K562 (cell line): ENCODE results near the gene POFUT2. TPM values are rescaled to one million over a fixed set of nuclear protein-coding genes. Genes with fewer than 3 reads are reported as not detected.
A peak's percentile ranks its signal among the peaks of the same experiment; 100 is the strongest.

Source experiments
- ATAC-seq: fragments of 200-7000 bp; cut with Tn5 transposase; 3 replicates; pipeline ENCODE4 v1.9.1; 2020; ENCODE audit warnings: moderate library complexity
- BruUV-seq: library from RNA; stranded (reverse); fragments of 400-500 nt; replicated peaks from 2 replicates; lab custom pipeline; 2021; lab: Mats Ljungman, UMichigan
- CTCF ChIA-PET: fragments of 300-600 bp; formaldehyde crosslinking; extraction: SDS; loops from one replicate; lab custom pipeline; 2021; ENCODE audit warnings: low intra/inter-chr PET ratio; lab: Yijun Ruan, JAX
- POLR2A ChIA-PET: fragments of 300-600, 350-650 bp; sonication (Branson Sonifier 250); formaldehyde crosslinking; extraction: SDS; loops from one replicate; lab custom pipeline; 2021; ENCODE audit warnings: antibody characterized with exemption, inconsistent platforms; lab: Yijun Ruan, JAX
- DNase-seq, 4 experiments: peaks; one replicate each; pipeline versions ENCODE4 v3.0.0 to v3.0.0-alpha.2; 2011 to 2018; ENCODE audit warnings: low spot score in 3 of 4, mixed read lengths in 3 of 4; ENCODE audit errors: extremely low read depth in 1 of 4
- FAIRE-seq: peaks from 2 replicates; lab custom pipeline; 2011; peaks lifted over from hg19 to GRCh38; lab: Jason Lieb, UNC
- H2AFZ ChIP-seq: 2 replicates; pipeline ENCODE4 v1.6.0; 2011; ENCODE audit warnings: low read depth, low read length, control low read depth, inconsistent platforms
- H3K27ac ChIP-seq: fragments of 200-600 bp; 3 replicates; pipeline ENCODE4 v1.8.0; 2011; ENCODE audit warnings: low read depth, mild to moderate bottlenecking, control low read depth, inconsistent platforms, low read length, moderate library complexity, mixed read lengths; ENCODE audit errors: extremely low read depth
- H3K27me3 ChIP-seq, 2 experiments: fragments of 300-600 bp in 1 of 2; 2 replicates in 1 of 2; 3 replicates in 1 of 2; pipeline versions ENCODE4 v1.6.0 to v1.8.0; 2011; ENCODE audit warnings: inconsistent platforms in 2 of 2, low read length in 2 of 2, mild to moderate bottlenecking in 1 of 2, mixed read lengths in 1 of 2, moderate library complexity in 1 of 2; ENCODE audit not compliant: control insufficient read depth in 2 of 2, insufficient read depth in 2 of 2
- H3K36me3 ChIP-seq: fragments of 300-600 bp; 3 replicates; pipeline ENCODE4 v1.8.0; 2011; ENCODE audit warnings: mild to moderate bottlenecking, low read length, inconsistent platforms; ENCODE audit not compliant: control insufficient read depth, insufficient read depth
- H3K4me1 ChIP-seq, 2 experiments: fragments of 200-600 bp in 1 of 2; replicated peaks in 1 of 2; 2 replicates in 1 of 2; 3 replicates in 1 of 2; pipeline versions ENCODE4 v1.5.1 to v1.8.0; 2011; ENCODE audit warnings: inconsistent platforms in 2 of 2, low read length in 2 of 2, mild to moderate bottlenecking in 1 of 2, mixed read lengths in 1 of 2, moderate library complexity in 1 of 2; ENCODE audit not compliant: control insufficient read depth in 2 of 2, insufficient read depth in 2 of 2
- H3K4me2 ChIP-seq: 2 replicates; pipeline ENCODE4 v1.6.1; 2011; ENCODE audit warnings: low read length, control low read depth, inconsistent platforms, mixed read lengths; ENCODE audit not compliant: insufficient read depth
- H3K4me3 ChIP-seq: fragments of 200-600 bp; sonication (generic), shearing (Covaris generic); 2 replicates; pipeline ENCODE4 v1.5.1; 2016; ENCODE audit warnings: control low read depth, inconsistent platforms
- H3K79me2 ChIP-seq: fragments of 200-600 bp; 3 replicates; pipeline ENCODE4 v1.8.0; 2011; ENCODE audit warnings: low read length, inconsistent platforms; ENCODE audit not compliant: control insufficient read depth, insufficient read depth
- H3K9ac ChIP-seq, 2 experiments: 2 replicates each; pipeline versions ENCODE4 v1.6.0 to v1.6.1; 2011; ENCODE audit warnings: low read depth in 2 of 2, low read length in 2 of 2, control low read depth in 1 of 2, inconsistent platforms in 1 of 2, mild to moderate bottlenecking in 1 of 2, mixed read lengths in 1 of 2; ENCODE audit not compliant: insufficient read depth in 1 of 2
- H3K9me1 ChIP-seq: one replicate; pipeline ENCODE4 v1.6.0; 2011; ENCODE audit warnings: inconsistent platforms, mild to moderate bottlenecking, low read length, moderate library complexity; ENCODE audit not compliant: control insufficient read depth, insufficient read depth
- H3K9me3 ChIP-seq: replicated peaks from 2 replicates; pipeline ENCODE4 v1.5.1; 2011; ENCODE audit warnings: low read depth, low read length, inconsistent platforms; ENCODE audit not compliant: control insufficient read depth, insufficient read depth
- H4K20me1 ChIP-seq: replicated peaks from 2 replicates; pipeline ENCODE4 v1.6.1; 2011; ENCODE audit warnings: low read length, inconsistent platforms, mixed read lengths; ENCODE audit not compliant: control insufficient read depth, insufficient read depth
- CBFA2T2 ChIP-seq: fragments of 450-650 bp; conservative IDR thresholded peaks from 2 replicates; pipeline ENCODE4 v1.6.1; 2017; ENCODE audit warnings: mild to moderate bottlenecking
- MCM5 ChIP-seq: fragments of 450-650 bp; IDR thresholded peaks from 2 replicates; pipeline ENCODE4 v1.6.1; 2016; ENCODE audit warnings: low read depth
- RFX1 ChIP-seq: fragments of 450-650 bp; IDR thresholded peaks from 2 replicates; pipeline ENCODE4 v1.6.1; 2016; ENCODE audit warnings: mild to moderate bottlenecking, moderate library complexity
- RFX5 ChIP-seq: IDR thresholded peaks from 2 replicates; pipeline ENCODE4 v1.6.1; 2011; ENCODE audit warnings: low read depth, mild to moderate bottlenecking, improper control_type of control experiment, low read length
- SP2 ChIP-seq: IDR thresholded peaks from 2 replicates; pipeline ENCODE4 v1.6.1; 2011; ENCODE audit warnings: mild to moderate bottlenecking, low read depth, low read length, moderate library complexity; ENCODE audit not compliant: poor library complexity, severe bottlenecking; ENCODE audit errors: extremely low read depth
- SREBF1 ChIP-seq: fragments of 150-350 bp; IDR thresholded peaks from 2 replicates; pipeline ENCODE4 v1.6.1; 2014; ENCODE audit warnings: antibody characterized with exemption, low read depth, low read length, borderline replicate concordance
- VEZF1 ChIP-seq: fragments of 200-800 bp; sonication (Bioruptor generic); IDR thresholded peaks from 2 replicates; pipeline ENCODE4 v1.6.1; 2017; ENCODE audit warnings: missing genetic modification characterization, missing compliant biosample characterization
- ZNF695 ChIP-seq: fragments of 450-650 bp; formaldehyde crosslinking; IDR thresholded peaks from 2 replicates; pipeline ENCODE4 v1.4.0; 2020; ENCODE audit warnings: mild to moderate bottlenecking, moderate library complexity
- WGBS: fragments of 100-300 bp; shearing (Covaris generic); methylation state at CpG from one replicate; pipeline ENCODE4 v1.1.6; 2016; ENCODE audit warnings: low coverage, mixed read lengths; ENCODE audit not compliant: insufficient coverage; ENCODE audit errors: missing lambda C conversion rate; 5-methylcytosine and 5-hydroxymethylcytosine counted together
- in situ Hi-C: fragments of 300-500 bp; cut with MboI; formaldehyde crosslinking; loops from 4 replicates; pipeline ENCODE4 v1.15.0; 2018; ENCODE audit warnings: inconsistent platforms, mixed read lengths
- intact Hi-C: fragments of 100-400 bp; cut with micrococcal nuclease; formaldehyde crosslinking; loops from 2 replicates; pipeline ENCODE4 v1.14.2; 2022
- polyA plus RNA-seq, 8 experiments: library from polyadenylated mRNA; depleted of rRNA in 4 of 8; stranded (reverse) in 5 of 8; unstranded in 3 of 8; fragments of >200 nt; fragmentation: Nextera tagmentation in 2 of 8; fragmentation: Illumina TruSeq in 1 of 8; extraction: Ambion mirVana in 2 of 8; extraction: Trizol in 1 of 8; gene quantifications; 2 replicates each; pipeline versions ENCODE4 v1.2.1 to v1.2.3, GENCODE V29; 2011 to 2014; ENCODE audit warnings: inconsistent platforms in 1 of 8, missing spikeins in 1 of 8
- total RNA-seq, 7 experiments: library from RNA; depleted of rRNA in 6 of 7; stranded (reverse); fragments of >200 nt in 6 of 7; fragmentation: Illumina TruSeq in 2 of 7; extraction: Trizol in 2 of 7; gene quantifications; 2 replicates each; pipeline versions ENCODE4 v1.2.1 to v1.2.3, GENCODE V29; 2011 to 2021; ENCODE audit warnings: low replicate concordance in 1 of 7
- TF ChIP-seq, protein P1 (sequence below): fragments of 250-450 bp; sonication (Bioruptor Pico); IDR thresholded peaks from 2 replicates; pipeline ENCODE4 v1.8.0; 2021; ENCODE audit warnings: mild to moderate bottlenecking, moderate library complexity
- TF ChIP-seq, protein P2 (sequence below): fragments of 450-650 bp; formaldehyde crosslinking; IDR thresholded peaks from 2 replicates; pipeline ENCODE4 v1.4.0; 2022; ENCODE audit warnings: missing genetic modification characterization

The POFUT2 gene
- total and polyA plus RNA-seq, 9 of the 15 experiments (the other 6 are each of a cell fraction or from before 2014, with no cell fraction given) = 1.1 to 24.2 (median 11.0) TPM

GRCh38 chr21:45301521-45302081 lies 13.9 kb upstream of the POFUT2 start:
- H3K9me1 ChIP-seq = no peaks in the 10 kb centered on the region
- POLR2A ChIA-PET = interaction anchor here (0.9 to 1.0 kb wide), 2 partner anchors 10 to 33 kb away, joined by 3 read pairs; no protein-coding TSS in a partner anchor
- DNase-seq (no peak), FAIRE-seq (no peak), ATAC-seq (no peak)
- H3K9me3 ChIP-seq = no peaks in the 10 kb centered on the region
- H3K36me3 ChIP-seq = no peaks in the 10 kb centered on the region
- intact Hi-C loops (no loop called here), in situ Hi-C loops (loop anchor here (5.0 to 10.0 kb wide), 2 partner anchors 131 to 523 kb away; no protein-coding TSS in a partner anchor)
- no peaks in the 10 kb centered on the region for H3K79me2 ChIP-seq
- no peak overlapping the region for H3K4me3 ChIP-seq
- H2AFZ ChIP-seq = no peak overlapping the region
- H3K9ac ChIP-seq = 0 out of 4 replicates have a peak overlapping the region, but pooled peaks of 1 of the 2 experiments have one; percentile 46
- CTCF ChIA-PET = interaction anchor here (0.6 kb wide), 1 partner anchor 149 kb away, joined by 3 read pairs; no protein-coding TSS in a partner anchor
- peaks cover 20 to 57% of the 10 kb centered on the region in 2 experiments for H3K4me1 ChIP-seq
- 52% methylated on average over 19 of the region's 20 CpGs for WGBS
- H3K27ac ChIP-seq = no peak overlapping the region
- no TSS peak for BruUV-seq
- no peak overlapping the region for H3K4me2 ChIP-seq
- peaks cover 0 to 43% of the 10 kb centered on the region in 2 experiments; a peak in 2 of 5 replicates for H3K27me3 ChIP-seq
- no peaks in the 10 kb centered on the region for H4K20me1 ChIP-seq
- TF ChIP-seq RFX5 (no peak), CBFA2T2 (no peak), SREBF1 (no peak), MCM5 (no peak), VEZF1 (no peak), SP2 (no peak), RFX1 (no peak), ZNF695 (CRISPR knock-in tag) (no peak)
- TF ChIP-seq, protein P1, sequence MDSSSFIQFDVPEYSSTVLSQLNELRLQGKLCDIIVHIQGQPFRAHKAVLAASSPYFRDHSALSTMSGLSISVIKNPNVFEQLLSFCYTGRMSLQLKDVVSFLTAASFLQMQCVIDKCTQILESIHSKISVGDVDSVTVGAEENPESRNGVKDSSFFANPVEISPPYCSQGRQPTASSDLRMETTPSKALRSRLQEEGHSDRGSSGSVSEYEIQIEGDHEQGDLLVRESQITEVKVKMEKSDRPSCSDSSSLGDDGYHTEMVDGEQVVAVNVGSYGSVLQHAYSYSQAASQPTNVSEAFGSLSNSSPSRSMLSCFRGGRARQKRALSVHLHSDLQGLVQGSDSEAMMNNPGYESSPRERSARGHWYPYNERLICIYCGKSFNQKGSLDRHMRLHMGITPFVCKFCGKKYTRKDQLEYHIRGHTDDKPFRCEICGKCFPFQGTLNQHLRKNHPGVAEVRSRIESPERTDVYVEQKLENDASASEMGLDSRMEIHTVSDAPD (CRISPR knock-in tag) = no peak
- TF ChIP-seq, protein P2, sequence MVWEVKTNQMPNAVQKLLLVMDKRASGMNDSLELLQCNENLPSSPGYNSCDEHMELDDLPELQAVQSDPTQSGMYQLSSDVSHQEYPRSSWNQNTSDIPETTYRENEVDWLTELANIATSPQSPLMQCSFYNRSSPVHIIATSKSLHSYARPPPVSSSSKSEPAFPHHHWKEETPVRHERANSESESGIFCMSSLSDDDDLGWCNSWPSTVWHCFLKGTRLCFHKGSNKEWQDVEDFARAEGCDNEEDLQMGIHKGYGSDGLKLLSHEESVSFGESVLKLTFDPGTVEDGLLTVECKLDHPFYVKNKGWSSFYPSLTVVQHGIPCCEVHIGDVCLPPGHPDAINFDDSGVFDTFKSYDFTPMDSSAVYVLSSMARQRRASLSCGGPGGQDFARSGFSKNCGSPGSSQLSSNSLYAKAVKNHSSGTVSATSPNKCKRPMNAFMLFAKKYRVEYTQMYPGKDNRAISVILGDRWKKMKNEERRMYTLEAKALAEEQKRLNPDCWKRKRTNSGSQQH (CRISPR knock-in tag) = no peak
